Tibial nerve (tissue), 4 donors: ENCODE results near the gene GNG14.

Experiments used
- CTCF ChIP-seq, 5 experiments: fragments of 200-600 bp in 3 of 5; fragments of 450-650 bp in 2 of 5; sonication (generic) in 3 of 5; IDR thresholded peaks; one replicate each; pipeline ENCODE4 v1.5.1; 2016 to 2019; ENCODE audit warnings: antibody characterized with exemption in 5 of 5, mild to moderate bottlenecking in 3 of 5, moderate library complexity in 2 of 5
- EP300 ChIP-seq, 2 donors: sonication (generic); formaldehyde crosslinking; IDR thresholded peaks; one replicate each; pipeline ENCODE4 v1.6.1; 2017; ENCODE audit warnings: antibody characterized with exemption in 2 of 2, mild to moderate bottlenecking in 1 of 2
- POLR2A ChIP-seq, 2 donors: fragments of 450-650 bp; IDR thresholded peaks; one replicate each; pipeline ENCODE4 v1.6.1; 2017; ENCODE audit warnings: antibody characterized with exemption in 2 of 2, mild to moderate bottlenecking in 2 of 2, moderate library complexity in 2 of 2

GRCh38 chr19:12731337-12731736 is 43.5 kb downstream of the GNG14 start:
- TF ChIP-seq POLR2A (IDR thresholded peaks at IDR 0.05) (no peak), CTCF (IDR thresholded peaks at IDR 0.05) (no peak), EP300 (IDR thresholded peaks at IDR 0.05) (no peak)
